HEK293 (cell line): ENCODE results near the gene WDR6.

Experiments
- BCL11B ChIP-seq: fragments of 450-650 bp; formaldehyde crosslinking; IDR thresholded peaks from 2 replicates; pipeline ENCODE4 v1.5.1; 2016; ENCODE audit warnings: low read depth, missing biosample characterization, missing genetic modification characterization
- EGR2 ChIP-seq: fragments of 450-650 bp; formaldehyde crosslinking; IDR thresholded peaks from 2 replicates; pipeline ENCODE4 v1.5.1; 2016; ENCODE audit warnings: low read depth, missing biosample characterization, missing genetic modification characterization
- KLF17 ChIP-seq: fragments of 450-650 bp; formaldehyde crosslinking; IDR thresholded peaks from 2 replicates; pipeline ENCODE4 v1.5.1; 2016; ENCODE audit warnings: missing biosample characterization, missing genetic modification characterization
- PRDM10 ChIP-seq: fragments of 450-650 bp; formaldehyde crosslinking; IDR thresholded peaks from 2 replicates; pipeline ENCODE4 v1.5.1; 2016; ENCODE audit warnings: missing biosample characterization, missing genetic modification characterization
- REST ChIP-seq: fragments of 450-650 bp; formaldehyde crosslinking; IDR thresholded peaks from 2 replicates; pipeline ENCODE4 v1.5.1; 2016; ENCODE audit warnings: missing biosample characterization, missing genetic modification characterization
- ZNF366 ChIP-seq: fragments of 450-650 bp; formaldehyde crosslinking; conservative IDR thresholded peaks from 2 replicates; pipeline ENCODE4 v1.5.1; 2016; ENCODE audit warnings: missing biosample characterization, missing genetic modification characterization
- ZNF398 ChIP-seq: fragments of 450-650 bp; formaldehyde crosslinking; IDR thresholded peaks from 2 replicates; pipeline ENCODE4 v1.5.1; 2017; ENCODE audit warnings: missing biosample characterization, missing genetic modification characterization
- ZNF423 ChIP-seq: fragments of 450-650 bp; formaldehyde crosslinking; IDR thresholded peaks from 2 replicates; pipeline ENCODE4 v1.5.1; 2016; ENCODE audit warnings: missing biosample characterization, missing genetic modification characterization
- ZNF76 ChIP-seq: fragments of 450-650 bp; formaldehyde crosslinking; IDR thresholded peaks from 2 replicates; pipeline ENCODE4; 2016; ENCODE audit warnings: low read depth, missing biosample characterization, missing genetic modification characterization, borderline replicate concordance
- TF ChIP-seq, protein P1 (sequence below): fragments of 450-650 bp; formaldehyde crosslinking; IDR thresholded peaks from 2 replicates; pipeline ENCODE4 v1.5.1; 2016; ENCODE audit warnings: missing biosample characterization, missing genetic modification characterization, low read depth
- TF ChIP-seq, protein P2 (sequence below): fragments of 450-650 bp; formaldehyde crosslinking; IDR thresholded peaks from 2 replicates; pipeline ENCODE4 v1.5.1; 2016; ENCODE audit warnings: missing biosample characterization, missing genetic modification characterization

Gene WDR6

GRCh38 chr3:49020330-49021212 is 13.4 kb downstream of the WDR6 start (continued):
- TF ChIP-seq PRDM10 (tag by site-specific recombination), result peak; percentile 97
- 0 out of 2 replicates have a peak, but pooled peaks have one; percentile 11 for TF ChIP-seq ZNF423 (tag by site-specific recombination)
- TF ChIP-seq, protein P1, sequence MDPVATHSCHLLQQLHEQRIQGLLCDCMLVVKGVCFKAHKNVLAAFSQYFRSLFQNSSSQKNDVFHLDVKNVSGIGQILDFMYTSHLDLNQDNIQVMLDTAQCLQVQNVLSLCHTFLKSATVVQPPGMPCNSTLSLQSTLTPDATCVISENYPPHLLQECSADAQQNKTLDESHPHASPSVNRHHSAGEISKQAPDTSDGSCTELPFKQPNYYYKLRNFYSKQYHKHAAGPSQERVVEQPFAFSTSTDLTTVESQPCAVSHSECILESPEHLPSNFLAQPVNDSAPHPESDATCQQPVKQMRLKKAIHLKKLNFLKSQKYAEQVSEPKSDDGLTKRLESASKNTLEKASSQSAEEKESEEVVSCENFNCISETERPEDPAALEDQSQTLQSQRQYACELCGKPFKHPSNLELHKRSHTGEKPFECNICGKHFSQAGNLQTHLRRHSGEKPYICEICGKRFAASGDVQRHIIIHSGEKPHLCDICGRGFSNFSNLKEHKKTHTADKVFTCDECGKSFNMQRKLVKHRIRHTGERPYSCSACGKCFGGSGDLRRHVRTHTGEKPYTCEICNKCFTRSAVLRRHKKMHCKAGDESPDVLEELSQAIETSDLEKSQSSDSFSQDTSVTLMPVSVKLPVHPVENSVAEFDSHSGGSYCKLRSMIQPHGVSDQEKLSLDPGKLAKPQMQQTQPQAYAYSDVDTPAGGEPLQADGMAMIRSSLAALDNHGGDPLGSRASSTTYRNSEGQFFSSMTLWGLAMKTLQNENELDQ (tag by site-specific recombination), result no peak
- no peak for TF ChIP-seq ZNF366 (tag by site-specific recombination)
- 0 out of 2 replicates have a peak, but pooled peaks have one; percentile 14 for TF ChIP-seq BCL11B
- TF ChIP-seq KLF17, result 0 out of 2 replicates have a peak, but pooled peaks have one; percentile 24
- TF ChIP-seq, protein P2, sequence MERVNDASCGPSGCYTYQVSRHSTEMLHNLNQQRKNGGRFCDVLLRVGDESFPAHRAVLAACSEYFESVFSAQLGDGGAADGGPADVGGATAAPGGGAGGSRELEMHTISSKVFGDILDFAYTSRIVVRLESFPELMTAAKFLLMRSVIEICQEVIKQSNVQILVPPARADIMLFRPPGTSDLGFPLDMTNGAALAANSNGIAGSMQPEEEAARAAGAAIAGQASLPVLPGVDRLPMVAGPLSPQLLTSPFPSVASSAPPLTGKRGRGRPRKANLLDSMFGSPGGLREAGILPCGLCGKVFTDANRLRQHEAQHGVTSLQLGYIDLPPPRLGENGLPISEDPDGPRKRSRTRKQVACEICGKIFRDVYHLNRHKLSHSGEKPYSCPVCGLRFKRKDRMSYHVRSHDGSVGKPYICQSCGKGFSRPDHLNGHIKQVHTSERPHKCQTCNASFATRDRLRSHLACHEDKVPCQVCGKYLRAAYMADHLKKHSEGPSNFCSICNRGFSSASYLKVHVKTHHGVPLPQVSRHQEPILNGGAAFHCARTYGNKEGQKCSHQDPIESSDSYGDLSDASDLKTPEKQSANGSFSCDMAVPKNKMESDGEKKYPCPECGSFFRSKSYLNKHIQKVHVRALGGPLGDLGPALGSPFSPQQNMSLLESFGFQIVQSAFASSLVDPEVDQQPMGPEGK (tag by site-specific recombination), result peak; percentile 62; the same call in 1 of the 2 replicates
- TF ChIP-seq ZNF398 (tag by site-specific recombination), result 0 out of 2 replicates have a peak, but pooled peaks have one; percentile 5
- peak; percentile 64; the same call in 1 of the 2 replicates for TF ChIP-seq ZNF76
- peak; percentile 48; the same call in 1 of the 2 replicates for TF ChIP-seq EGR2 (tag by site-specific recombination)
- peak; percentile 69 for TF ChIP-seq REST (tag by site-specific recombination)
